HG02610 (cell line): Measurements from ENCODE around the gene NEBL.
"Not testable (repeated sequence)": the region's sequence is repeated elsewhere in the genome, so short reads cannot be mapped to it uniquely, and the experiment has no call there.

Source experiments
- ATAC-seq: cut with Tn5 transposase; IDR thresholded peaks from one replicate; pipeline ENCODE4 v1.9.1; 2021; ENCODE audit warnings: mild to moderate bottlenecking, moderate library complexity; ENCODE audit not compliant: unreplicated experiment

NEBL gene, protein sequence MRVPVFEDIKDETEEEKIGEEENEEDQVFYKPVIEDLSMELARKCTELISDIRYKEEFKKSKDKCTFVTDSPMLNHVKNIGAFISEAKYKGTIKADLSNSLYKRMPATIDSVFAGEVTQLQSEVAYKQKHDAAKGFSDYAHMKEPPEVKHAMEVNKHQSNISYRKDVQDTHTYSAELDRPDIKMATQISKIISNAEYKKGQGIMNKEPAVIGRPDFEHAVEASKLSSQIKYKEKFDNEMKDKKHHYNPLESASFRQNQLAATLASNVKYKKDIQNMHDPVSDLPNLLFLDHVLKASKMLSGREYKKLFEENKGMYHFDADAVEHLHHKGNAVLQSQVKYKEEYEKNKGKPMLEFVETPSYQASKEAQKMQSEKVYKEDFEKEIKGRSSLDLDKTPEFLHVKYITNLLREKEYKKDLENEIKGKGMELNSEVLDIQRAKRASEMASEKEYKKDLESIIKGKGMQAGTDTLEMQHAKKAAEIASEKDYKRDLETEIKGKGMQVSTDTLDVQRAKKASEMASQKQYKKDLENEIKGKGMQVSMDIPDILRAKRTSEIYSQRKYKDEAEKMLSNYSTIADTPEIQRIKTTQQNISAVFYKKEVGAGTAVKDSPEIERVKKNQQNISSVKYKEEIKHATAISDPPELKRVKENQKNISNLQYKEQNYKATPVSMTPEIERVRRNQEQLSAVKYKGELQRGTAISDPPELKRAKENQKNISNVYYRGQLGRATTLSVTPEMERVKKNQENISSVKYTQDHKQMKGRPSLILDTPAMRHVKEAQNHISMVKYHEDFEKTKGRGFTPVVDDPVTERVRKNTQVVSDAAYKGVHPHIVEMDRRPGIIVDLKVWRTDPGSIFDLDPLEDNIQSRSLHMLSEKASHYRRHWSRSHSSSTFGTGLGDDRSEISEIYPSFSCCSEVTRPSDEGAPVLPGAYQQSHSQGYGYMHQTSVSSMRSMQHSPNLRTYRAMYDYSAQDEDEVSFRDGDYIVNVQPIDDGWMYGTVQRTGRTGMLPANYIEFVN

GRCh38 chr10:20897146-20897825 lies at the start of gene NEBL:
NEBL (minus strand) TSS chr10:20897311; CDS start chr10:20897205, 106 bp downstream.
- ATAC-seq = no peak

- ATAC-seq = no peak
These were observed 48.6 kb upstream of the NEBL start for GRCh38 chr10:20945546-20946332.

- ATAC-seq = no peak
These were observed 47.8 kb upstream of the NEBL start for GRCh38 chr10:20944789-20945502.

DNA sequence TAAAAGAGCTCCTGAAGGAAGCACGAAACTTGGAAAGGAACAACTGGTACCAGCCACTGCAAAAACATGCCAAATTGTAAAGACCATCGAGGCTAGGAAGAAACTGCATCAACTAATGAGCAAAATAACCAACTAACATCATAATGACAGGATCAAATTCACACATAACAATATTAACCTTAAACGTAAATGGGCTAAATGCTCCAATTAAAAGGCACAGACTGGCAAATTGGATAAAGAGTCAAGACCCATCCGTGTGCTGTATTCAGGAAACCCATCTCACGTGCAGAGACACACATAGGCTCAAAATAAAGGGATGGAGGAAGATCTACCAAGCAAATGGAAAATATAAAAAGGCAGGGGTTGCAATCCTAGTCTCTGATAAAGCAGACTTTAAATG lies 42.3 kb upstream of the NEBL start:
- not testable (repeated sequence) for ATAC-seq

DNA sequence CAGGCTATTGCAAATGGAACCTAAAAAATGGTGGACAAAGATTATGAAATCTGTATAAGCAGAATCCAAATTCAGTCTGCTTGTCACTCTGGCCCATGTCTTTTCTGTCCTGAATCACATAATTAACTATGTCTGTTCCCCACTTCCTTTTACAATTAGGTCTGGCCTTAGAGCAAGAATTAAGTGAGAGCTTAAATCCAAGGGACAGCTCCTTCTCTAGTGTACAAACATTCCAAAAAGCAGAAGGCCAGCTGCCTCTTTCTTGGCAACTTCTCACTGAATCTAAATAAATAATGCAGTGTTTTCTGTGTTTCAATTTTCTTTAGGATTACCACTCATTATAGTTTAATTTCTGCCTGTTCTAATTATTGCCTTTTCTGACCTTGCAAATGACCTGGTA lies 39.3 kb upstream of the NEBL start:
- no peak for ATAC-seq

DNA sequence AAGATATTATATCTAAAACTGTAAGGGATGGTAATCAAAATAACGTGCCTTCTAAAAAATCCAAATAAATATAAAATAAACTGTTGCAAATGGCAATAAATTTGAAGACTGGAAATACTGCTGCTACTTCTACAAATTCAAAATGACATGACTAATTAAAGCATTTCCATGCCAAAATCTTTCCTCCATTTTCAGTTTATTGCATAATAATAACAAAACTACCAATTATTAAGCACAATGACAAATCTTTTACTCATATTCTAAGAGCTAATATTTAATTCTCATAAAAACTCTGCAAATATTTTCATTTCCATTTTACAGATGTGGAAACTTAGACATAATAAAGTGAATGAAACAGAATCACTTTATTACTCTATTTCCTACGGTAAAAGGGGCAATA lies 38.8 kb upstream of the NEBL start:
- ATAC-seq = no peak

DNA sequence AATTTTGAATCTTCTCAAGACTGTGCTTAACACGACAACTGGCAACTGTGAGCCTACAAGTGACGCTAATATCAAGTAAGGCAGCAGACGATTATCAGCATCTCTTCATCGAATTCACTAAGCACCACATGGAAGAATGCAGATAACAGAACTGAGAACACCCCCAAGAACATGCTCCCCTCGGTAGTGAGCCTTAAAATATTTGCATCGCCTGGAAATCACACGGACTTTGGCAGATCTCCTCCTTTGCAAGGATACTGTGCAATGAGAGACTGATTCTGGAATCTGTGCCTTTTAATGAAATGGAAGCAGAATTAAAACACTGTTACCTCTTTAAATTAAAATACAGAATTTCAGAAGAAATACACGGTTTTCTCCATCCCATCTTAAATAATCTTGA lies 38.2 kb upstream of the NEBL start:
- ATAC-seq = no peak

GRCh38 chr10:20933705-20934104 lies 36.6 kb upstream of the NEBL start:
- ATAC-seq = no peak

DNA sequence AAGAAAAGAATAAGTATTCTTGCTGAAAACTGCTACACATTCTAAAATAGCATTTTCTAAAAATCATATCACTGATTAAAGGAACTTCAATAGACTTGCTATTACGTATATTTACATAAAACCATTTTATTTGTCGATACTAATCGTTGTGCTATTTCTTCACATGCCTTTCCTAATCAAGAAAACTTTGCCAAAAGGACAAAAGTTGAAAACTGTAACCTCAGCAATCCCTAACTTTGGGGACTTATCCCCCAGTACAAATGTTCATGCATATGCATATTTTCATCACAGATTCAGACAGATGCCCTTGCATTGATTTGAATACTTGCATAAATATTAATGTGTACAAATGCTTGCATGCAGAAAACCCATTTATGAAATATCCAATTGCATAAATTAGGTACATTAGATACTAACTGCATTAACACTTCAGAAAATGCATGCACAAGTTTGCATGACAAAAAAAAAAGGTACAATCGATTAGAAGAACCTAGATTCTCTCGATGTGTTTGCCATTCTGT lies 35.6 kb upstream of the NEBL start:
- no peak for ATAC-seq

DNA sequence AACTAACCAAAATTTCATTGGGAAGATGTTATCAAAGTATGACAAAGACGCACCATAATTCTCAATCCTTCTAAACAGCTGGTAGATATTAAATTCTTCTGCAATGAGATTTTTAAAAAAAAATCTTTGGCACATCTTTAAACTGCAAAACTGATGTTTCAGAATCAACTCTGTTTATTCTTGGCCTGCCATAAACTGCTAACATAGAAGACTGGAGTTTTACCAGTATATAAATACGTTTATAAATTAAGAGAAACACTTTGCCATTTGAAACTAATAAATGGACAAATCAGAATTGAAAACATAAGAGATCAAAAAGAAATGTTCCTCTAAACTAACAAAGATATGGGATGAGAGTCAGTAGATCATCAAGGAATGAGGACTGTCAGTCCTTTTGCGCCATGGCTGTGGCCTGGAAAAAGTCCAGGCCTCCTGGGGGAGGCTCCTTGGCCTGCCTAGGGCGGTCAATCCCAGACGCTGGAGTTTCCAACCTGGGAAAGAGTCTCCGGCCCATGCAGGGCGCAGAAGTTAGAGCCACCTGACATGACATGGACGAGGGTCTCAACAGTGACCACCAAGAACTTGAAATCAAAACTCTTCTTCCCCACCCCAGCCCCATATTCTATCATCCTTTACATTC lies 34.2 kb upstream of the NEBL start:
- ATAC-seq = no peak

DNA sequence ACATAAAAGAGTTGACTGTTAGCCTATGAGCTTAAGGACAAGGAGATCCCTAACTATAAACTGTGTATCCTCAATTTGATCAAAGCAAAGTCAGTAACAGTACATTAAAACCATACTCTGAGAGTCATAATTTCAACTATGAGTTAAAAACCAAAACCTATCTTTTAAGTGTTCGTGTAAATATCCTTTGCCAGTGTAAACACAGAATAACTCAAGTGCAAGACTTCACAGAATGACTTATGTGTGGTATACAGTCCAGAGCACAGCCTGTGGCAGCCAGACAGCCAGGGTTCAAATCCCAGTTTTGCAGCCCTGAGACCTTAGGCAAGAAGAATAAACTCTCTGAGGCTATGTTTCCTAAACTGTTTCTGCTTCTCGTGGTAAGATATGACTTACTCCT lies 30.3 kb upstream of the NEBL start:
- ATAC-seq = no peak

- no peak for ATAC-seq
These were observed 25.3 kb upstream of the NEBL start for GRCh38 chr10:20922451-20922850.

DNA sequence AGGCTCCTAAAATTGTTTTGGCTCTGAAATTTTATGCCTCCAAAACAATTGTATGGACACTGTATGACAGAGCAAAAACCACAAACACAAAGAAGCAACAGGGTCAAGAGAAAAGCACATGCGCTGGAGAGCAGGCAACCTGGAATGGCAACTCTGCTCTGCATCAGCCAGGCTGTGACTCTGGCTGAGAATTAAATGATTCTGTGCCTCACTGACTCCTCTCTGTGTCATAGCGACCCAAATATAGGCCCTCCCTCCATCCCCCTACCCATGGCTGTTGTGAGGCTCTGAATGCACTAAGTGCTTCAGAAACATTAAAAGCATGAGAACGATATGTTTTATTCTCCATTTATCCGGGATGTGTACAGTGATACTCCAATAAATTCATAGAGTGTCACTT lies 24.9 kb upstream of the NEBL start:
- no peak for ATAC-seq

DNA sequence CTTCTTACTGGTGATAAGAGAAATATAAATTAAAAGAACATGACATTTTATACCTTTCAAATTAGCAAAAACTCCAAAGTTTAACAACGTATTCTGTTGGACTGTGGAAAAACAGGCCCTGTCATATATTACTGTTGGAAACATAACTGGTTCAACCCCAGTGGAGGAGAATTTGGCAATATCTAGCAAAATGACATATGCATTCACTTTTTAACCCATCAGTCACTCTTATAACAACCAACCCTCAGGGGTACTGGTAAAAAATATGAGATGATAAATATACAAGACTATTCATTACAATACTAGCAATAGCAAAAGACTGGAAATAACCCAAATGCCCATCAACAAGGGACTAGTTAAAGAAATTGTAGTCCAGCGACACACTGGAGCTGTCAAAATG lies 22.9 kb upstream of the NEBL start:
- ATAC-seq = no peak

- ATAC-seq = no peak
These were observed 22.4 kb upstream of the NEBL start for GRCh38 chr10:20919481-20919880.

- ATAC-seq = no peak
These were observed 19.9 kb upstream of the NEBL start for GRCh38 chr10:20916976-20917375.

- ATAC-seq = no peak
These were observed 15.9 kb upstream of the NEBL start for GRCh38 chr10:20912969-20913368.

- ATAC-seq = no peak
These were observed 14.5 kb upstream of the NEBL start for GRCh38 chr10:20911626-20912025.

DNA sequence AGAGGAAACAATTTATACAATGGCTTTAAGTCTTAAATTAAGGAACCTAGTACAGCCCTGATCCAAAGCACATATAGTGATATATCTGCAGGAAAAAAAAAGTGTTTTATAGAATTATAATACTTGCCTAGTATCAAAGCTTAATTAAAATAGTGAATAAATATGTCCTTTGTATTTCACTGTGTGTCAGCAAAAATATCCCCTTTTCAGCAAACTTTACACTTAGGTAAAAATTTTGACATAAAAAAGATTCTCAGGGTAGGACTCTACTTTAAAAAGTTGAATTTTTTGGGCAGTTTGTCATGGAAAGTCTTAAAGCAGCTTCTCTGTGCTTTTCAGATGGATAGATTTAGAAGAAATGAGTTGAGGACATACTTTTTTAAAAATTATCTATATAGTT lies 12.7 kb upstream of the NEBL start:
- ATAC-seq = no peak
